ENCODE results near the gene TBC1D1. TPM values are rescaled to one million over a fixed set of nuclear protein-coding genes. Genes with fewer than 3 reads are reported as not detected.

TBC1D1 gene
- total RNA-seq, 1 experiment from 2014 or later: 106 TPM

DNA sequence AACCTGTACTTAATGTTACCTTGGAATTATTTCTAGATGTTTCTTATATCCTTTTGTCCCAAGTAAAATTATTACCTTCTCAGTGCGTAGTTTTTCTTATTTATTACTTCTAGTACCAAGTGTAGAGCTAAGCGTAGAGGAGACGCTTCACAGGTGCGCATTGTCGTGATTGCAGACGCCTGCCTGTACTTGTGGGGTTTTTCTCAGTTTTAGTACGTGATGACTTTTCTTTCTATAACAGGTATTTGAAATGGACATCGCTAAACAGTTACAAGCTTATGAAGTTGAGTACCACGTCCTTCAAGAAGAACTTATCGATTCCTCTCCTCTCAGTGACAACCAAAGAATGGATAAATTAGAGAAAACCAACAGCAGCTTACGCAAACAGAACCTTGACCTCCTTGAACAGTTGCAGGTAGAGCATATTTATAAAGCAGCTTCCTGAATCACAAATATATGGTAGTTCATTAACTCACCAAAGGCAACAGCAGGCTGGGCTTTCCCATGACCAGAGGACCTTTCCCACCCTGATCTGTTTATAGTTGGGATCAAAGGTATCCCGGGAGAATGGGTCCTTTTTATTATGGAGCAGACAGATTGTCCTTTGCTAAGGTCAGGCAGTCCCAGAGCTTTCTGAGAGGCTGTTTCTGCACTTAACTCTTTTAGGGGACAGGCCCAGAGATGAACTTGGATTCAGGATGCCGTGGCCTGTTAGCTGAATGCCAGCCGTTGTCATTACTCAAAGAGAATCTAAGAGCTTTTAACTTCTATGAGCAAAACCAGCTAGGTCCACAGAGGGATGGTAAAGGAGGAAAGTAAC is 242.2 kb downstream of the TBC1D1 start:
- Histone ChIP-seq H3K4me3 (no peak overlapping the region), H3K27ac (no peak overlapping the region), H3K9me3 (ENCODE audit: insufficient read depth, low read depth) (no peaks in the 10 kb centered on the region), H3K27me3 (ENCODE audit: insufficient read depth, low read depth) (no peaks in the 10 kb centered on the region), H4K20me1 (ENCODE audit: insufficient read depth) (no peaks in the 10 kb centered on the region), H2AFZ (no peak overlapping the region), H3K4me2 (no peak overlapping the region), H3F3A (ENCODE audit: insufficient read depth, low read depth) (no peaks in the 10 kb centered on the region; the same call in 1 of the 2 replicates), H3K4me1 (replicated peaks; ENCODE audit: insufficient read depth) (no peaks in the 10 kb centered on the region), H3K36me3 (ENCODE audit: low read depth) (peaks cover 6% of the 10 kb centered on the region; the same call in 1 of the 2 replicates), H3K9me2 (ENCODE audit: insufficient read depth) (no peaks in the 10 kb centered on the region), H3K79me2 (ENCODE audit: low read depth) (no peaks in the 10 kb centered on the region)
- CTCF ChIA-PET: no interaction called here
- TF ChIP-seq EZH2 (IDR thresholded peaks at IDR 0.05; ENCODE audit: low read depth): no peak
- no peak for TF ChIP-seq CTCF (conservative IDR thresholded peaks at IDR 0.05)
- POLR2A ChIA-PET (ENCODE audit: unreplicated experiment): no interaction called here
- no TSS peak for BruUV-seq (replicated peaks)
- no peak for DNase-seq
- intact Hi-C loops (cut with micrococcal nuclease; ENCODE audit: unreplicated experiment): no loop called here

GRCh38 chr4:38133711-38134480 is 243.0 kb downstream of the TBC1D1 start:
- H3F3A ChIP-seq (ENCODE audit: insufficient read depth, low read depth): no peaks in the 10 kb centered on the region; the same call in 1 of the 2 replicates
- H3K27me3 ChIP-seq (ENCODE audit: insufficient read depth, low read depth): no peaks in the 10 kb centered on the region
- intact Hi-C loops (cut with micrococcal nuclease; ENCODE audit: unreplicated experiment): no loop called here
- no TSS peak for BruUV-seq (replicated peaks)
- no peak overlapping the region for H3K27ac ChIP-seq
- DNase-seq: no peak
- no peaks in the 10 kb centered on the region for H3K9me2 ChIP-seq (ENCODE audit: insufficient read depth)
- no peaks in the 10 kb centered on the region for H4K20me1 ChIP-seq (ENCODE audit: insufficient read depth)
- H3K4me3 ChIP-seq: no peak overlapping the region
- H3K9me3 ChIP-seq (ENCODE audit: insufficient read depth, low read depth): no peaks in the 10 kb centered on the region
- CTCF ChIA-PET: no interaction called here
- H3K4me1 ChIP-seq (replicated peaks; ENCODE audit: insufficient read depth): no peaks in the 10 kb centered on the region
- H3K79me2 ChIP-seq (ENCODE audit: low read depth): no peaks in the 10 kb centered on the region
- H3K4me2 ChIP-seq: no peak overlapping the region
- TF ChIP-seq EZH2 (IDR thresholded peaks at IDR 0.05; ENCODE audit: low read depth): no peak
- no peak for TF ChIP-seq CTCF (conservative IDR thresholded peaks at IDR 0.05)
- H2AFZ ChIP-seq: no peak overlapping the region
- peaks cover 6% of the 10 kb centered on the region; the same call in 1 of the 2 replicates for H3K36me3 ChIP-seq (ENCODE audit: low read depth)
- POLR2A ChIA-PET (ENCODE audit: unreplicated experiment): interaction anchor here (0.6 to 0.8 kb wide), 2 partner anchors 12 to 366 kb away, joined by 4 to 7 read pairs; no protein-coding TSS in a partner anchor

GRCh38 chr4:38135201-38135600 is 244.3 kb downstream of the TBC1D1 start:
- H2AFZ ChIP-seq: no peak overlapping the region
- no peak overlapping the region for H3K27ac ChIP-seq
- TF ChIP-seq CTCF (conservative IDR thresholded peaks at IDR 0.05) (no peak), EZH2 (IDR thresholded peaks at IDR 0.05; ENCODE audit: low read depth) (no peak)
- H3K9me3 ChIP-seq (ENCODE audit: insufficient read depth, low read depth): no peaks in the 10 kb centered on the region
- BruUV-seq (replicated peaks): no TSS peak
- H3F3A ChIP-seq (ENCODE audit: insufficient read depth, low read depth): no peaks in the 10 kb centered on the region; the same call in 1 of the 2 replicates
- peaks cover 6% of the 10 kb centered on the region; the same call in 1 of the 2 replicates for H3K36me3 ChIP-seq (ENCODE audit: low read depth)
- no peaks in the 10 kb centered on the region for H4K20me1 ChIP-seq (ENCODE audit: insufficient read depth)
- ChIA-PET CTCF (no interaction called here), POLR2A (ENCODE audit: unreplicated experiment) (no interaction called here)
- no peaks in the 10 kb centered on the region for H3K9me2 ChIP-seq (ENCODE audit: insufficient read depth)
- H3K27me3 ChIP-seq (ENCODE audit: insufficient read depth, low read depth): no peaks in the 10 kb centered on the region
- no peak for DNase-seq
- H3K4me3 ChIP-seq: no peak overlapping the region
- intact Hi-C loops (cut with micrococcal nuclease; ENCODE audit: unreplicated experiment): no loop called here
- no peaks in the 10 kb centered on the region for H3K79me2 ChIP-seq (ENCODE audit: low read depth)
- no peak overlapping the region for H3K4me2 ChIP-seq
- no peaks in the 10 kb centered on the region for H3K4me1 ChIP-seq (replicated peaks; ENCODE audit: insufficient read depth)

Data from PC-9 (cell line).